HG03521 (cell line): Measurements from ENCODE around the gene DNAH10.
A peak's percentile ranks its signal among the peaks of the same experiment; 100 is the strongest.
"Not testable (repeated sequence)": the region's sequence is repeated elsewhere in the genome, so short reads cannot be mapped to it uniquely, and the experiment has no call there.

Experiments
- ATAC-seq: cut with Tn5 transposase; IDR thresholded peaks from one replicate; pipeline ENCODE4 v1.9.1; 2021; ENCODE audit warnings: mild to moderate bottlenecking, moderate library complexity; ENCODE audit not compliant: unreplicated experiment

DNAH10 gene

DNA sequence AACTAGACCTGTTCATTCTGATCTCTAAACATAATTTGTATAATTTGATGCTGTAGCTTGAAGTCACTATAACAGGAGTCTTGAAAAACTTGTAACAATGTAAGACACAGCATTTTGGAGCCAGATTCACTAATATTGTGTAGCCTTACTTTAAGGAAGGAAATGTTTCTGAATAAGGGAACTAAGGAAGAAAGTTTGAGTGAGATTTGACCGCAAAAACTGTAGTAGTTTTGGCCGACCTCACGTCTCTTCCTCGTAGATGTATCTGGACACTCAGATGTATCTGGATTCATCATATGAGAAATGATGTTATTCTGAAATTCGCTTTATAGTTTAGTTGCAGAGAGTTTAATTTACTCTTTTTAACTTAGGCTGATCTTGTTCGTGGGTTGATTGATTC is 13.9 kb upstream of the DNAH10 start:
- no peak for ATAC-seq

DNA sequence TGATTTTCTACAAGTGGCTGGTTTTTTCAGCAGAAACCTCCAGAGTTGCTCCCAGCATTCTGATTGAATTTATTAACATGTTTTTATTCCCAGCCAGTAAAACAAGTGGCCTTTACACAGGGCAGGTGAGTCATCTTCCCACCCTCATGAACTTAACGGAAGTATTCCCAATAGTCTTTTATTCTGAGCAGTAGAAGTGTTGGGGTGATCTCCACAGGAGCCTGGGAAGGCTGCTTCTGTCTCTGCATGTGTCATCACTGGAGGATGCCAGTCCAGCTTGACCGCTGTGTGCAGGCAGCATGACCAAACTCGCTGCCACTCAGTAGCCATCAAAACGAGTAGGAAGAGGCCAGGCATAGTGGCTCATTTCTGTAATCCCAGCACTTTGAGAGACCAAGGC is 13.4 kb upstream of the DNAH10 start:
- no peak for ATAC-seq

DNA sequence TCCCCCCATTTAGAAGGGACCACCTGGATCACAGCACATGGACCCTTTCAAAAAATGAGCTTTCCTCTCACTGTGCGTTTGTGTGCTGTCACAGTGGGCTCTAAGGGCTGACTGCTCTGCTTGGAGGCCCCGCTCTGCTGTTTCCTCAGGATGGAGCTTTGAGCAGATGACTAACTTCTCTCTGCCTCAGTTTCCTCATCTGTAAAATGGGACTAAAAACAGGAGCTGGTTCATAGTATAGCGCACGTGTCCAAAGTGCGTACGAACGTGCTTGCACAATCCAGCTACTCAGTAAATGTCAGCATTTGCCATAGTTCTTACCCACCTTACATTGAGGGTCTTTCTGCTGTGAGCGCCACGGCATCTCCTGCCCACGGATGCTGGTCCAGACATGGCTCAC is 12.7 kb upstream of the DNAH10 start:
- ATAC-seq: no peak

DNA sequence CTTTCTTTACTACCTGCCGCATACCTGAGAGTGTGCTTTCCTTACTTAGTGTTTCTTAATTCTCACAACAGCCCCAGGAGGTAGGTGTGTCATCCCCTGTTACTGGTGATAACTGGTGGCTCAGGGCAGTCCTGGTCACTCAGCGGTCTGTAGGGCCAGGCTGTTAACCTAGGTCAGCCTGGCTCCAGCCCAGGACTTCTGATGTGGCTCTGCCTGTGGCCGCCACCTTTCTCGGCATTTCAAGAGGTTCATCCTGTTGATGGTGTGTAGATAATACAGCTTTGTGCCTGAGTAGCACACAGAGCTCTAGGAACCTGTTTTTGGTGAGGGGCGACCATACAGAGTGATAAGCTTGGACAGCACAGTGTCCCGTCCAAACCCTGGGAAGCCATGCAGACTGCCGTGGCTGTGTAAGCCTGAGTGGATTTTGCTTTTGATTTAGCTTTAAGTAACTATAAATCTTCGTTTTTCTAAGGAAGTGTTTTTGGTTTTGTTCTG is 11.9 kb upstream of the DNAH10 start:
- no peak for ATAC-seq

DNA sequence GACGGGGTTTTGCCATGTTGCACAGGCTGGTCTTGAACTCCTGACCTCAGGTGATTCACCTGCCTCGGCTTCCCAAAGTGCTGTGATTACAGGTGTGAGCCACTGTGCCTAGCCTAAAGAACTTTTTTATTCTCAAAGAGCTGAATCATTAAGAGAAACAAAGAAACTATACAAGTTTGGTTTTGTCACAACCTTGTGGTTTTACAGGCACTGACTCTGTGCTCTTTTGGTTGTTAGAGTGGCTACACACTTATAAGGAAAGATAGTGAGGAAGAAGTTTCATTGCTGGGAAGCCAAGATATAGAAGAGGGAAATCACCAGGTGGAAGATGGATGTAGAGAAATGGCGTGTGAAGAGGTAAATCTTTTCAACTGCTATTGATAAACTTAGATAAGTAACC is 10.1 kb upstream of the DNAH10 start:
- no peak for ATAC-seq

DNA sequence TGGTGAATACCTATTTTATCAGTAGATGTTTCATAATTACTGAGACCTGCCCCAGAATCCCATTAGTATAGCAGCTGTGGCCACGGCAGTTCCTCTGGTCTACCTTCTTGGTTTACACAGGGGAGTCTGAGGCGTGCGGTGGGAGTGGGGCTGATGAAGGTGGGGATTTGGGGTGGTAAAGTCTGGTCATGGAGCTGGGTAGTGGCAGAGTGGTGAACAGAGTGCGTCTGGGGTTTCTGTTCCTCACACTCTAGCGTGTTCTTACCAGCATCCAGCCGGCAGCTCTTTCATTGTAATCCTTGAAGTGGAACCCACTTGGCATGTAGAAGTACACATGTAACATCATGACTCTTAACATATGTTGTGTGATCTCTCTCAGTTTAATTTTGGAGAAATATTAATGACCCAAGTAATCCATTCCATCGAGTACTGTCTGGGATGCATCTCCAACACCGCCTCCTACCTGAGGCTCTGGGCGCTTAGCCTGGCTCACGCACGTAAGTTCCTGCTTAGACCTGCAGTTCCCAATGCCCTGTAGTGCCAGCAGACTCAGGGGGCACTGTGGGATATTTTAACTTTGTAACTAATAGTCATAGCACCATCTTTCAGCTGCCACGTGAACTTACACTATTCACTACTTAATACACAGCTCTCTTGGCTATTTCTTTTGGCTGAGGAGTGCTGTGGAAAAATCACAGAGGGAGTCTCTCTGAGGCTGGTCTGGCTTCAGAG is 7.9 kb upstream of the DNAH10 start:
- ATAC-seq: no peak

DNA sequence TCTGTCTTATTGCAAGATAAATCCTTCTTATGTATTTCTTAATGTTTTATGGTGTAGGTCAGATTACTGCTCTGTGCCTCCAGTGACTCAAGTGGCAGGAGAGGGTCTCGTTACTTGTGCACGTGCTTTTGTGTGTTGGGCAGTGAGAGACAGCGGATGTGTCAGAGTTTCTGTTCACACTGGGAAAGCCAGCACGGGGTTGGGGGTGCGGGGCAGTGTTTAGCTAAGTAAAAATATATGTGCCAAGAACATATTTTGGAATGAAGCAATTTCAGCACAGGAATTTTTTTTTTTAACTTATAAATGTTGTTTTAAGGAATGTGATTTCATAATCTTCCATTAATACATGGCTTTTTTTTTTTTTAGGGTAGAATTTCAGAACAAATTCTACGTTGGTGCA is 4.5 kb upstream of the DNAH10 start:
- no peak for ATAC-seq

DNA sequence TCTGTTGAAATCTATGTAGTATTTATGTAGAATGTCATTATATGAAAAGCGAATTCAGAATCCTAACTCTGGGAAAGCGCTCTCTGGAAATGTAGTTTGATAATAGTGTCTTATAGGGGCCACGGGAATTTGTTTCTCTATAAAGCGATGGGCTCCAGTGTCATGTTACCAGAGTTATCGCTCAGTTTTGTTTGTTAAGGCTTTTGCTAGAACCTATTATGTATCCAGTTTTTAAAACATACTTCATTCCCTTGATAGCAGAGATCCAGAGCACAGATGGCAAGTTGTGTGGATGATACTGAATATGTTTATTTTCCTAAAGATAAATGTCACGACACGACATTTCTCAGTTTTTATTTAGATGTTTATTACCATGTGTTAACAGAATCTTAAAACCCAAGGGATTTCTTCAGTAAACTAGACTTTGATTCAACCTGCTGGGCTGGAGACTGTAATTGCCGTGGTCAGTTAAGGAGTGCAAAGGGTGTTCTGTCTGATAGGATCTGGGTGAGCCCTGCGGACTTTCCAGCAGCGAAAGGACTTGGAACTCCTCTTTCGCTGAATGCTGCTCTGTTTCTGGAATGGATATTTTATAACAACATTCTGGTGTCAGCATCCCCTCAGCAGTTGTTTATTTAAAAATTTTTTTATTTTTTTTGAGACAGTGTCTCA is 1.7 kb upstream of the DNAH10 start:
- ATAC-seq: no peak

DNA sequence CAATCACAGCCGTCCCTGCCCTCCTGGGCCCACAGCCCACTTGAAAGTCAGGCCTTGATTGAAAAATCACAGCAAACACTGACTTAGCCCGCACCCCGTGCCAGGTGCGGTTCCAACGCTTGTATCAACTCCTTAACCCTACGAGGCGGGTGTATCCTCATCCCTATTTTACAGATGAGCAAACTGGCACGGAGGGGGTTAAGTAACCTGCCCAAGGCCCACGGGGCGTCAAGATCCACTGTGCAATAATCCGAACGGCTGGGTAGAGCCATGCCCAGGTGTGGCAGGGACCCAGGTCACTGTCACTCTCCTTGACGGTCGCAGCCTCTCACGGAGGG is 583 bp downstream of the DNAH10 start:
- ATAC-seq: no peak

DNA sequence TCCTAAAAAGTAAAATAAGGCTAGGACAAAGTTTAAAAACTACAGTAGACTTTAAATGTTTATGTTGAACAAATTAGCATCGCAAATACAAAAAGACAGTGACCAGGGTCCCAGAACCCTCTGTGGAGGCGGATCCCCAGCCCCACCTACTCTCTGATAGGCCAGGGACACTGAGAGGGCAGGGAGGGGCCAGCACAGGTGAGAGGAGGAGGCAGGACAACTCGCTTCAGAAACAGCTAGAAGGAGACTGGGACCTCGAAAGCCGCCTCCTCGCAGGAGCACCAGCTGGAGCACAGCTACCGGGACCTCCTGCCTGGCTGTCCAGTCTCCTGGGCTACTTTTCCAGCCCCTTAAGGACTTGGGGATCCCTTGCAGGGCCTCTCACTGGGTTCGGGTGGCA is 992 bp downstream of the DNAH10 start:
- ATAC-seq: no peak

DNA sequence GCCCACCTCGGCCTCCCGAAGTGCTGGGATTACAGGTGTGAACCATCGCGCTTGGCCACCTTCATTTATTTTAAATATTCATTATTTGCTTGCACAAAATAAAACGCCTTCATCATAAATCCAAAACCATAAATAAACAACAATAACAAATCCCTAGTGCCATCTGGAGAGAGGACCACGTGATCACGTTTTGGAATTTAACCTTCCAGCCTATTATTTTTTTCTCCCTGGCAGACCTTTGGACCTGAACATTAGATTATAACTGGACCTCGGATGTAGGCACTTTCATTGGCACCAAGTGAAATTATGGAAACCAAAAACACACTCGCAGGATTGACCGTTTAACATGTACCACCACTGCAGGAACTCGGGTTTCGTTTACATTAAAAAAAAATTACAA is 2.0 kb downstream of the DNAH10 start:
- ATAC-seq: no peak

DNA sequence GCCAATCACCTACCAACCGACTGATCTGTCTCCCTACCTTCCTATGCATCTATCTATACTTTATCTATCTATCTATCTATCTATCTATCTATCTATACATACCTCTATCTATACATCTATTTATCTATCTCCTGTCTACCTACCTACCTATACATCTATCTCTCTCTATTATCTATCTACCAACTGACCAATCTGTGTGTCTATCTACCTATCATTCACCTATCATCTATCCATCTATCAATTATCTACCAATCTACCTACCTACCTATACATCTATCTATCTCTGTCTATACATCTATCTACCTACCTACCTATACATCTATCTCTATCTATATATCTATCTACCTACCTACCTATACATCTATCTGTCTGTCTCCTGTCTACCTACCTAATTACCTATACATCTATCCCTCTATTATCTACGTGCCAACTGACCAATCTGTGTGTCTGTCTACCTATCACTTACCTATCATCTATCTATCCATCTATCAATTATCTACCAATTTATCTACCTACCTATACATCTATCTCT is 3.5 kb downstream of the DNAH10 start:
- no peak for ATAC-seq

DNA sequence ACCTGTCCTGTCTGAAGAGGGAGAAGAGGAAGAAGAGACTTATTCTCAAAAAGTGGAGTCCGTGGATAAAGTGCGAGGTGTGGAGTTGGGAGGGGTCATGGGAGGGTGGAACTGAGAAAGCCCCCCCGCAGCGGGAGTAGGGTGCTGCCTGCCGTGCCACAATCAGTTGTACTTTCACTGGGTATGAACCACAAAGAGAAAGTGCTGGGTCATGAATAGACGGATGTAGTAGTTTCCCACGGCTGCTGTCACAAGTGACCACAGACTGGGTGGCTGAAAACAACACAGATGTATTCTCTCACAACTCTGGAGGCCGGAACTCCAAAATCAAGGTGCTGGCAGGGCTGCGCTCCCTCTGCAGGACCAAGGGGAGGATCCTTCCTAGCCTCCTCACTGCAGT is 5.5 kb downstream of the DNAH10 start:
- ATAC-seq: peak; percentile 73

DNA sequence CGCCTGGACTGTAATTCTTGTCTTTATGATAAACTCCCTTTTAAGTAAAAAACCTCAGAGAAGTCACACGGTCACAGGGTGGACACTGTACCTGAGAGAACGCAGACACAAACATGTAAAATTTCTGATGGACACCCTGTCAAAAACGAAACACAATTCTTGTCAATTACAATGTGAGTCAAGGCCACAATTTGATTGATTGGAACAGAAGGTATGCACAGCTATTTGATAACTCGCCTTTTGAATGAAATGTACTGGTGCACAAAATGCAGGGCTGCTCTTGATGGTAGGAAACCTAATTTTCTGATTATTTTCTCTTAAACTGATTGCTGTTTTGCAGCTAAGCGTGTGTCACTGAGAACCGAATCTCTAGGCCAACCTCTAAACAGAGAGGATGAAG is 9.2 kb downstream of the DNAH10 start:
- ATAC-seq: no peak

DNA sequence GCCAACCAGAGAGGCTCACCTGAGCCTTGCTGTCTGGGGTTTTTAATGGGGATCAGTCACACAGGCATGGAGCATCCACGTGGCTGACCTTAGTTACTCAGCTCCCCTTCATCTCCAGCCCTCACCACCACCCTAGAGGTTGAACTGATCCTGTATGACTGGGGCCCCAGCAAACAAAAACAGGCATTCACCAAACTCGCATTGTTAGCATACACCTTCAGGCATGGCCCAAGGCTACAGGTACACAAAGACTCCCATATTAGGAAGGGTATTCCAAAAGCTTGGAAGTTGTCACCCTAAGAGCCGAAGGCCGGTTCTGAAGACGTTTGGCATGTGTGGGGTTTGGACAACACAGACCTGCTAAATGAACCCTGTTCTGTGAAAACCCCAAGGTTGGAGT is 10.0 kb downstream of the DNAH10 start:
- no peak for ATAC-seq

DNA sequence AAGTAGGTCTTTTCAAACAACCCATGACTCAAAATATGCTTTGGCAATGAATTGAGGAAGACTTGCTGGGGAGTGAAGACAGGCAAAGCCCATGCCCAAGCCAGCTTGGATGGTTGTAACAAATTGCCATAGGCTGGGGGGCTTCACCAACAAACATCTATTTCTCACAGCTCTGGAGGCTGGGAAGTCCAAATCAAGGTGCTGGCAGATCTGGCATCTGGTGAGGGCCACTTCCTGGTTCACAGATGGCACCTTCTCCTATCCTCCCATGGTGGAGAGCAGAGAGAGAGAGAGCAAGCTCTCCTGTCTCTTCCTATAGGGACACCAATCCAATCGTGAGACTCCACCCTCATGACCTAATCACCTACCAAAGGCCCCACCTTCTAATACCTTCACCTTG is 11.3 kb downstream of the DNAH10 start:
- ATAC-seq: no peak

DNA sequence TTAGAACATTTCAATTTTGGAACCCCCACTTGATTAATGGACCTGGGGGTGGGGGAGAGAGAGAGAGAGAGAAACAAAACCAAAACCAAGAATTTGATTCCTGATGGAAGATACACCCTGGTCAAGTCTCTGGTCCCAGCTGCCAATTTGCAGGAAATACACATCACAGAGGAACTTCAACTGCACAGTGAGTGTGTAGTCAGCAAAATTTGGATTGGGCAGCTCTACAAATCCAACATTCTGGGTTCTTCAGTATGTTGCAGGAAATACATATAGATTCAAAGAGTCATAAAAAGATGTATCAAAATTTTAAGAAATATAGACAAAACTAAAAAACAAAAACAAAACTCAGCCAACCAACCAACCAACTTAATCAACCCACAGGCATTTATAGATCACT is 17.4 kb downstream of the DNAH10 start:
- ATAC-seq: no peak

DNA sequence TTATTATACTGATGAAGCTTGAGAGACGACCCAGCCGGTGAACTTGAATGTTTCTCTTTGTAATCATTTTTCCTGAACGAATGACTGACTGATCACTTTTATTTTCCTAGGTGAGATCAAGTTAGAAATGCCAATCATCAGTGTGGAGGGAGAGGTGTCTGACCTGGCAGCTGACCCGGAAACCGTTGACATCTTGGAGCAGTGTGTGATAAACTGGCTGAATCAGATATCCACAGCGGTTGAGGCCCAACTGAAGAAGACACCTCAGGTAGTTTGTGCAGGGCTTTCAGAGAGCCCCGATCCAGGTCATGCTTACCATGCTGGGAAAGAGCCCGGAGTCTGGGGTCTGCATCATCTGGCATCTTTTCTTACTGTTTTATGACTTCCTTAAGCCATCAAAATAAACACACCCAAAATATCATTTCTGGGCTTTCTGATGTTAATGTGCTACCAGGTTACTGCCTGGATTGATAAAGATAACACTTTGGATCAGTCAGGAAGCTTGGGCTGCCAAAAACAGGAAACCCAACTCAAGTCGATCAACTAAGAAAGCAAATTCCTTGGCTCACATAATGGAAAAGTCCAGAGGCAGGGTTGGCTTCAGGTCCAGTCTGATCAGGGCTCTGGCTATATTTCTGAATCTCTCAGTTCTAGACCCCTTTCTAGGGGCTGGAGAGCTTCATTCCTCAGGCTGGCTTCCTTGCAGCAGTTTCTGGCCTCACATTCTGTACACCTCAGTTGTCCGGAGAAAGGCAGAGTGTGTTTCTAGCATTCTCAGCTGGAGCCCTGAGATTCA is 21.1 kb downstream of the DNAH10 start:
- ATAC-seq: no peak

DNA sequence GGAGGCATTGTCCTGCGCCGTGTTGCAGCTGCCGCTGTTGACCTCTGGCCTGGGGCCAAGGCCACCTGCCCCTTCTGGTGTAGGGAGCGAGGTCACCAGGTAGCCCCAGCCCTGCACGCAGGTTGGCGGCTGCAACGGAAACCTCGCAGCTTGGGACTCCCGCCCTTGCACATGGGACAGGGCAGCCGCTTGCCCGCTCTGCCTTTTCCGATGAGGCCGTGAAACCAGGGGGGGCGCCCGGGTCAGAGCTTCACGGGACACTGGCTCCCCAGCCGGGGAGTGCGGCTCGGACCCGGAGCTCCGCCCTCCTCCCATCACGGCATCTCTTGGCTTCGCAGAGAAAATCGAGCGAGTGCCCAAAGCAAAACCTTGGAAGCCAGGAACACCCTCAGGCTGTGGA is 25.4 kb downstream of the DNAH10 start:
- no peak for ATAC-seq

DNA sequence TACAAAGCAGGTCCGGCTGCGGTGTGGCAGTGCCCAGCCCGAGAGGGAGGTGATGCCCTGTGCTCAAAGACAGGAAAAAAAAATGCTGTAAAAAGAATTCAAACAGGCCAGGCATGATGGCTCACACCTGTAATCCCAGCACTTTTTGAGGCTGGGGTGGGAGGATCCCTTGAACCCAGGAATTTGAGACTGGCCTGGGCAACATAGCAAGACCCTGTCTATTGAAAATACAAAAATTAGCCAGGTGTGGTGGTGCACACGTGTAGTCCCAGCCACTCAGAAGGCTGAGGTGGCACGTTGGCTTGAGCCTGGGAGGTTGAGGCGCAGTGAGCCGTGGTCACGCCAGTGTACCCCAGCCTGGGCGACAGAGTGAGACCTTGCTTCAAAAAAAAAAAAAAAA is 26.4 kb downstream of the DNAH10 start:
- no peak for ATAC-seq

DNA sequence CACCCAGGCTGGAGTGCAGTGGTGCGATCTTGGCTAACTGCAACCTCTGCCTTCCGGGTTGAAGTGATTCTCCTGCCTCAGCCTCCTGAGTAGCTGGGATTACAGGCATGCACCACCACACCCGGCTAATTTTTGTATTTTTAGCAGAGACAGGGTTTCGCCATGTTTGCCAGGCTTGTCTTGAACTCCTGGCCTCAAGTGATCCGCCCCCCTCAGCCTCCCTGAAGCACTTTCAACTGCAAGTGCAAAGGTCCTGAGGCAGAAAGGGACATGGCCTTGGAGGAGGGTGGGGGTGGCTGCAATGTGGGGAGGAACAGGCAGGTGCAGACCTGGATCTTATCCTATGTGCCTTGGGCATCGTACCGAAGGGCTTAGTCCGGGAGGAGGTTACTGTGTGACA is 27.3 kb downstream of the DNAH10 start:
- ATAC-seq: not testable (repeated sequence)
